Heart left ventricle (tissue), 13 donors: ENCODE results near the gene SMARCD2.

Experiments used
- CTCF ChIP-seq, 12 donors: fragments of 200-600 bp; sonication (generic) in 4 of 12; IDR thresholded peaks; one replicate each; pipeline versions ENCODE4 v1.5.0 to v1.8.0; 2018 to 2022; ENCODE audit warnings: antibody characterized with exemption in 12 of 12, mild to moderate bottlenecking in 5 of 12
- POLR2A ChIP-seq, 2 donors: fragments of 450-650 bp; IDR thresholded peaks; one replicate each; pipeline ENCODE4 v1.6.1; 2017; ENCODE audit warnings: antibody characterized with exemption in 2 of 2, mild to moderate bottlenecking in 2 of 2, moderate library complexity in 2 of 2
- donor health status: ischemic (EF 13 %, LVEDD 7.1; RV severe dilation, severe dysfunction).
- donor health status: DM: no; HTN: yes; CAD: no.
- donor health status: DM: no; HTN: no; CAD: no.
- donor health status: ischemic (EF 25% LVEDD 6.9; RV normal size, moderate dysfunction).
- donor health status: ischemic (EF 25% LVEDD 5.7; RV mildly dilated, moderate dysfunction).
- donor health status: ischemic (EF 35%, LVEDD 5.7; RV mildly dilated, moderate dysfunction).
- donor health status: nonischemic (EF 11% LVEDD 7.7; RV severe dilation, severe dysfunction).
- donor health status: DM: yes; HTN: yes; CAD: no.
- donor health status: PGD.
- donor health status: ischemic (EF 29% LVEDD 5.4; RV normal size, mild dysfunction).
- donor health status: nonischemic (EF 23%, LVEDD 6.1; RV moderate dilation, normal function).

DNA sequence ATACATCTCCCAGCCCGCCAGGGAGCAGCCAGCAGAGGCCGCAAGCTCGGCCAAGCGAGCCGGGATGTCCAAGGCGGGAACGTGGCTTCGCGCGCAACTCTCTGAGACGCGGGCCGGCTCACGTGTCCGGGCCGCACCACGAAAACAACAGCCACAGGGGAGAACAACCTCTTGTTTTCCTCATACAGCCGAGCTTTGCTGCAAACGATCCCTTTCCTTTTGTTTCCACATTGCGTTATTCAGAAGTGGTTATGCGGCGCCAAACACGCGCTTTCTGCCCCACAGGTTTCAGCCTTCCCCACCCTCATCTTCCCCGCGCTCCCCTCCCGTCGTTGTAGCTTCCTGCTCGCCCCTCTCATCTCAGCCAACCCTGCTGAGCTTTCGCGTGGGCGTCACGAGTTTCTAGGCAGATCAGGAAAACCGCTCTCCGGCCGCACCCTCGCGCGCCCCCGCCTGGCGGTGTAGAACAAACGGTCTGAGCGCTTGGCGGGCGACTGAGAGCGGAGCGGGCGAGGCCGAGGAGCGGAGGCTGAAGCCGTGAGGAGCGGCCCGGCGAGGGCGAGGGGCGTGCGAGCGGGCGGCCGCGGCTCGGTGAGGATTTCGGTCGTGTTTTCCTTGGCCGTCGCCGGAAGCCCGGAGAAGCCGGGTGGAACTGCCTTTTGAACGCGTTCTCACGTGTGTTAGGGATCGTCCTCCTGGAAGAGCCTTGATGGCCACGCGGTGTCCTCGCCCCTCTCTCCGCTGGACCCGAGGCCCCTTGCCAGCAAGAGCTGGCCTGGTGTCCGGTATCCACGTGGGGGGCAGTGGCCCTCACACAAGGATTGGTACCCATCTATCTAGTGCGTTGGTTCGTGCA lies 6.6 kb upstream of the SMARCD2 start:
- TF ChIP-seq POLR2A (IDR thresholded peaks at IDR 0.05) (no peak), CTCF (IDR thresholded peaks at IDR 0.05) (peak; percentile 54 to 83 (median 72))
